HEK293 (cell line): ENCODE results near the gene GXYLT1.

Experiments used
- CTCF ChIA-PET: fragments of 350-600 bp; formaldehyde crosslinking; extraction: SDS; loops from one replicate; lab custom pipeline; 2021; ENCODE audit warnings: antibody characterized with exemption; lab: Yijun Ruan, JAX
- POLR2A ChIA-PET: fragments of 300-600 bp; formaldehyde crosslinking; extraction: SDS; loops from one replicate; lab custom pipeline; 2020; ENCODE audit warnings: antibody characterized with exemption, inconsistent platforms; lab: Yijun Ruan, JAX
- H3K27ac ChIP-seq: fragments of 200-500 bp; sonication (Bioruptor generic); 2 replicates; pipeline ENCODE4 v1.5.1; 2014; ENCODE audit warnings: low read depth, low read length, control low read depth, inconsistent platforms; ENCODE audit errors: extremely low read depth
- H3K36me3 ChIP-seq, 2 experiments: fragments of 200-500 bp in 1 of 2; sonication (Bioruptor generic) in 1 of 2; 1 replicate in 1 of 2; 2 replicates in 1 of 2; pipeline ENCODE4 v1.5.1; 2014 to 2017; ENCODE audit warnings: inconsistent platforms in 2 of 2, low read length in 2 of 2; ENCODE audit not compliant: control insufficient read depth in 2 of 2, insufficient read depth in 1 of 2
- H3K4me1 ChIP-seq: fragments of 200-500 bp; sonication (Bioruptor generic); 2 replicates; pipeline ENCODE4 v1.5.1; 2014; ENCODE audit warnings: mild to moderate bottlenecking, low read length, inconsistent platforms; ENCODE audit not compliant: control insufficient read depth, insufficient read depth
- H3K4me3 ChIP-seq: 2 replicates; pipeline ENCODE4 v1.5.1; 2011; ENCODE audit warnings: low read depth, mild to moderate bottlenecking, control low read depth, low read length, moderate library complexity
- H3K9me3 ChIP-seq: fragments of 200-500 bp; sonication (Bioruptor generic); 2 replicates; pipeline ENCODE4 v1.5.1; 2014; ENCODE audit warnings: low read depth, low read length, inconsistent platforms; ENCODE audit not compliant: control insufficient read depth, insufficient read depth
- PATZ1 ChIP-seq: fragments of 450-650 bp; formaldehyde crosslinking; IDR thresholded peaks from 2 replicates; pipeline ENCODE4 v1.5.1; 2016; ENCODE audit warnings: missing biosample characterization, missing genetic modification characterization
- PRDM1 ChIP-seq: fragments of 450-650 bp; formaldehyde crosslinking; IDR thresholded peaks from 2 replicates; pipeline ENCODE4; 2016; ENCODE audit warnings: missing biosample characterization, missing genetic modification characterization
- PRDM2 ChIP-seq: fragments of 450-650 bp; formaldehyde crosslinking; IDR thresholded peaks from 2 replicates; pipeline ENCODE4 v1.5.1; 2016; ENCODE audit warnings: missing biosample characterization, missing genetic modification characterization, borderline replicate concordance
- SCRT2 ChIP-seq: fragments of 450-650 bp; formaldehyde crosslinking; IDR thresholded peaks from 2 replicates; pipeline ENCODE4 v1.5.1; 2016; ENCODE audit warnings: missing biosample characterization, missing genetic modification characterization
- ZBTB10 ChIP-seq: fragments of 450-650 bp; formaldehyde crosslinking; IDR thresholded peaks from 2 replicates; pipeline ENCODE4 v1.5.1; 2016; ENCODE audit warnings: missing biosample characterization, missing genetic modification characterization
- ZBTB8A ChIP-seq: fragments of 450-650 bp; formaldehyde crosslinking; IDR thresholded peaks from 2 replicates; pipeline ENCODE4 v1.5.1; 2016; ENCODE audit warnings: missing biosample characterization, missing genetic modification characterization
- ZFP3 ChIP-seq: fragments of 450-650 bp; formaldehyde crosslinking; IDR thresholded peaks from 2 replicates; pipeline ENCODE4 v1.5.1; 2016; ENCODE audit warnings: low read depth, missing biosample characterization, missing genetic modification characterization
- ZNF132 ChIP-seq: fragments of 450-650 bp; formaldehyde crosslinking; IDR thresholded peaks from 2 replicates; pipeline ENCODE4 v1.5.1; 2017; ENCODE audit warnings: missing biosample characterization, missing genetic modification characterization, borderline replicate concordance
- ZNF214 ChIP-seq: fragments of 450-650 bp; formaldehyde crosslinking; IDR thresholded peaks from 2 replicates; pipeline ENCODE4 v1.5.1; 2017; ENCODE audit warnings: missing biosample characterization, mild to moderate bottlenecking, missing genetic modification characterization, borderline replicate concordance
- ZNF302 ChIP-seq: fragments of 450-650 bp; formaldehyde crosslinking; IDR thresholded peaks from 2 replicates; pipeline ENCODE4 v1.5.1; 2016; ENCODE audit warnings: missing biosample characterization, missing genetic modification characterization, low read depth
- ZNF423 ChIP-seq: fragments of 450-650 bp; formaldehyde crosslinking; IDR thresholded peaks from 2 replicates; pipeline ENCODE4 v1.5.1; 2016; ENCODE audit warnings: missing biosample characterization, missing genetic modification characterization
- ZNF596 ChIP-seq: fragments of 450-650 bp; IDR thresholded peaks from 2 replicates; pipeline ENCODE4 v1.5.0; 2018; ENCODE audit warnings: missing biosample characterization, mild to moderate bottlenecking, missing genetic modification characterization, moderate library complexity
- ZNF629 ChIP-seq: fragments of 450-650 bp; formaldehyde crosslinking; IDR thresholded peaks from 2 replicates; pipeline ENCODE4 v1.5.1; 2017; ENCODE audit warnings: missing biosample characterization, missing genetic modification characterization

GXYLT1 gene

GRCh38 chr12:42119085-42119633 lies 25.5 kb downstream of the GXYLT1 start:
- TF ChIP-seq ZFP3 (tag by site-specific recombination) = no peak
- TF ChIP-seq ZNF423 (tag by site-specific recombination) = no peak
- TF ChIP-seq ZBTB10 (tag by site-specific recombination) = no peak
- TF ChIP-seq ZNF132 (tag by site-specific recombination) = no peak
- no peak for TF ChIP-seq PRDM2 (tag by site-specific recombination)
- TF ChIP-seq ZNF629 (tag by site-specific recombination) = no peak
- TF ChIP-seq PRDM1 = peak; percentile 94
- TF ChIP-seq, all 188 proteins: peak for 1
- Histone ChIP-seq H3K4me3 (no peak overlapping the region), H3K36me3 (peaks cover 0 to 16% of the 10 kb centered on the region in 2 experiments), H3K27ac (no peak overlapping the region), H3K4me1 (no peaks in the 10 kb centered on the region), H3K9me3 (no peaks in the 10 kb centered on the region)
- ChIA-PET CTCF (interaction anchor here (0.5 to 1.0 kb wide), 3 partner anchors 9 to 1173 kb away, joined by 3 to 4 read pairs (median 3); no protein-coding TSS in a partner anchor), POLR2A (no interaction called here)

- ChIA-PET CTCF (interaction anchor here (0.5 to 1.0 kb wide), 2 partner anchors 10 to 1172 kb away, joined by 3 to 4 read pairs; no protein-coding TSS in a partner anchor), POLR2A (no interaction called here)
- Histone ChIP-seq H3K9me3 (no peaks in the 10 kb centered on the region), H3K4me3 (no peak overlapping the region), H3K4me1 (no peaks in the 10 kb centered on the region), H3K36me3 (peaks cover 0 to 16% of the 10 kb centered on the region in 2 experiments), H3K27ac (no peak overlapping the region)
- TF ChIP-seq ZBTB8A (tag by site-specific recombination) (no peak), PATZ1 (tag by site-specific recombination) (no peak), SCRT2 (tag by site-specific recombination) (no peak), ZNF214 (tag by site-specific recombination) (no peak), ZNF302 (tag by site-specific recombination) (no peak), ZNF596 (tag by site-specific recombination) (no peak)
These were observed 26.4 kb downstream of the GXYLT1 start for GRCh38 chr12:42118136-42118879.
